ENCODE results near the gene ZNF281.

DNA sequence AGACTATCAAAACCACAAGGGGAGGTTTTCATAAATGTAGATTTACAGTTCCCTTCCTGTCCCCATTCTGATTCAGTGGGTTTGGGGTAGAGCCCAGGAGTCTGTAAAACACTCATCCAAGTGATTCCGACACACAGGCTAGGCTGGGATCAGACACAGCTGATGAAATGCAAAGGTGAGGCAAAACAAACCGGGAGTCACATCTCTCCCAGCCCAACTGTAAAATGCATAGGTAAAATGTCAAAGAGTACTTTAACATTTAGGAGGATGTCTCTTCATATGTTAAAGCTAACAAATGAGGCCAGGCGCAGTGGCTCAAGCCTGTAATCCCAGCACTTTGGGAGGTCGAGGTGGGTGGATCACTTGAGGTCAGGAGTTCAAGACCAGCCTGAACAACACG lies 45.0 kb downstream of the ZNF281 start:
- TF ChIP-seq, protein P1, sequence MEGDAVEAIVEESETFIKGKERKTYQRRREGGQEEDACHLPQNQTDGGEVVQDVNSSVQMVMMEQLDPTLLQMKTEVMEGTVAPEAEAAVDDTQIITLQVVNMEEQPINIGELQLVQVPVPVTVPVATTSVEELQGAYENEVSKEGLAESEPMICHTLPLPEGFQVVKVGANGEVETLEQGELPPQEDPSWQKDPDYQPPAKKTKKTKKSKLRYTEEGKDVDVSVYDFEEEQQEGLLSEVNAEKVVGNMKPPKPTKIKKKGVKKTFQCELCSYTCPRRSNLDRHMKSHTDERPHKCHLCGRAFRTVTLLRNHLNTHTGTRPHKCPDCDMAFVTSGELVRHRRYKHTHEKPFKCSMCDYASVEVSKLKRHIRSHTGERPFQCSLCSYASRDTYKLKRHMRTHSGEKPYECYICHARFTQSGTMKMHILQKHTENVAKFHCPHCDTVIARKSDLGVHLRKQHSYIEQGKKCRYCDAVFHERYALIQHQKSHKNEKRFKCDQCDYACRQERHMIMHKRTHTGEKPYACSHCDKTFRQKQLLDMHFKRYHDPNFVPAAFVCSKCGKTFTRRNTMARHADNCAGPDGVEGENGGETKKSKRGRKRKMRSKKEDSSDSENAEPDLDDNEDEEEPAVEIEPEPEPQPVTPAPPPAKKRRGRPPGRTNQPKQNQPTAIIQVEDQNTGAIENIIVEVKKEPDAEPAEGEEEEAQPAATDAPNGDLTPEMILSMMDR (IDR thresholded peaks at IDR 0.05; ENCODE audit: low read length), result no peak
- no peak for TF ChIP-seq EZH2 (optimal IDR thresholded peaks at IDR 0.05; ENCODE audit: low read depth, low read length)

Data from MM.1S (cell line).